Kidney (tissue), 14 donors: ENCODE data around the gene OFD1. TPM values are rescaled to one million over a fixed set of nuclear protein-coding genes. Genes with fewer than 3 reads are reported as not detected.

Experiments used
- DNase-seq, 5 donors: peaks; one replicate each; pipeline ENCODE4 v3.0.0-alpha.2; 2013 to 2020
- FAIRE-seq: peaks from 2 replicates; lab custom pipeline; 2012; peaks lifted over from hg19 to GRCh38; lab: Jason Lieb, UNC
- H3K27ac ChIP-seq, 2 donors: one replicate each; pipeline ENCODE4 v1.7.0; 2013; ENCODE audit warnings: low read depth in 2 of 2, low read length in 2 of 2, inconsistent platforms in 1 of 2
- H3K27me3 ChIP-seq: one replicate; pipeline ENCODE4 v1.7.1; 2013; ENCODE audit warnings: low read length, inconsistent platforms; ENCODE audit not compliant: control insufficient read depth, insufficient read depth
- H3K36me3 ChIP-seq, 3 donors: one replicate each; pipeline versions ENCODE4 v1.7.0 to v1.7.1; 2013; ENCODE audit warnings: low read length in 3 of 3, control low read depth in 1 of 3, inconsistent platforms in 1 of 3; ENCODE audit not compliant: insufficient read depth in 3 of 3, control insufficient read depth in 2 of 3
- H3K4me1 ChIP-seq, 3 donors: one replicate each; pipeline versions ENCODE4 v1.7.0 to v1.7.1; 2013; ENCODE audit warnings: low read length in 3 of 3, inconsistent platforms in 1 of 3, low read depth in 1 of 3; ENCODE audit not compliant: control insufficient read depth in 2 of 3, insufficient read depth in 2 of 3
- H3K4me3 ChIP-seq, 3 donors: one replicate each; pipeline versions ENCODE4 v1.7.0 to v1.8.1; 2013; ENCODE audit warnings: low read length in 3 of 3, control low read depth in 1 of 3, inconsistent platforms in 1 of 3
- H3K9ac ChIP-seq, 3 donors: one replicate each; pipeline versions ENCODE4 v1.7.0 to v1.7.1; 2013; ENCODE audit warnings: low read length in 3 of 3, control low read depth in 1 of 3, inconsistent platforms in 1 of 3
- H3K9me3 ChIP-seq, 3 donors: one replicate each; pipeline versions ENCODE4 v1.7.0 to v1.7.1; 2013; ENCODE audit warnings: low read length in 3 of 3, control low read depth in 1 of 3, inconsistent platforms in 1 of 3; ENCODE audit not compliant: control insufficient read depth in 2 of 3, insufficient read depth in 1 of 3
- intact Hi-C: fragments of 100-400 bp; cut with DNase I; formaldehyde crosslinking; loops from one replicate; pipeline ENCODE4 v1.11.1; 2022
- polyA plus RNA-seq: library from polyadenylated mRNA; stranded (reverse); fragments of 350-450 nt; fragmentation: Illumina TruSeq; extraction: RNeasy Lipid Tissue Mini Kit (QIAGEN cat#74804); gene quantifications from one replicate; pipeline ENCODE4 v1.2.3, GENCODE V29; 2014; ENCODE audit warnings: low read depth, low replicate concordance; ENCODE audit not compliant: insufficient read depth
- total RNA-seq: library from RNA; stranded (reverse); fragmentation: NEBNext Ultra II Directional; extraction: Animal tissue kit (Norgen Biotek cat#: 25700); gene quantifications from one replicate; pipeline ENCODE4 v1.2.1, GENCODE V29; 2021
- TF ChIP-seq, protein P1 (sequence below): IDR thresholded peaks from 3 replicates; pipeline ENCODE4 v1.5.1; 2012; ENCODE audit warnings: mild to moderate bottlenecking, moderate library complexity, borderline replicate concordance; ENCODE audit not compliant: insufficient read depth; ENCODE audit errors: extremely low read depth
- donor health status: control.
- donor health status: control.
- donor health status: control.
- donor health status: control.
- donor health status: control.
- donor health status: DM: yes; HTN: yes; CAD: no.
- donor health status: Normal renal cell carcinoma (clear cell type).

OFD1 gene
- total and polyA plus RNA-seq, 2 donors from 2014 or later = 20.6 to 42.0 TPM

DNA sequence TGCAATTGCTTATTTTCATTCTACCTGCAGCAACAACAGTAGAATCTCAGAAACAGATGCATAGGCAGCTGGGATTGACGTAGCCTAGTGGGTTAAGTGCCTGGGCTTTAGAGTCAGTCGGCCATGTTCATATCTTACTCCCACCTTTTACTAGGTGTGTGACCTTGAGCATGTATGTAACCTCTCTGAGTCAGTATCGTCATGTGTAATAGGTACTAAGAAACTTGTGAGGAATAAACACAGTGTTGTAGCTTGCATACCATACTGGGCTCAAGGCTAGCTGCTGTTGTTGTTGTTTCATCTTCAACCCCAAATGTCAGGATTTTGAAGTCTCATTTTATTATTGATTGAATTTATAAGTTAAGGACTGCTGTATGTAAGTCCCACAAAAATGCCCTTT, 31.4 kb upstream of the OFD1 start:
- Histone ChIP-seq H3K9ac (no peak overlapping the region), H3K9me3 (no peaks in the 10 kb centered on the region), H3K27ac (no peak overlapping the region), H3K27me3 (peaks cover 8% of the 10 kb centered on the region), H3K36me3 (no peaks in the 10 kb centered on the region), H3K4me1 (peaks cover 0 to 5% (median 4%) of the 10 kb centered on the region in 3 donors), H3K4me3 (no peak overlapping the region)
- FAIRE-seq = no peak
- intact Hi-C loops = no loop called here
- TF ChIP-seq, protein P1, sequence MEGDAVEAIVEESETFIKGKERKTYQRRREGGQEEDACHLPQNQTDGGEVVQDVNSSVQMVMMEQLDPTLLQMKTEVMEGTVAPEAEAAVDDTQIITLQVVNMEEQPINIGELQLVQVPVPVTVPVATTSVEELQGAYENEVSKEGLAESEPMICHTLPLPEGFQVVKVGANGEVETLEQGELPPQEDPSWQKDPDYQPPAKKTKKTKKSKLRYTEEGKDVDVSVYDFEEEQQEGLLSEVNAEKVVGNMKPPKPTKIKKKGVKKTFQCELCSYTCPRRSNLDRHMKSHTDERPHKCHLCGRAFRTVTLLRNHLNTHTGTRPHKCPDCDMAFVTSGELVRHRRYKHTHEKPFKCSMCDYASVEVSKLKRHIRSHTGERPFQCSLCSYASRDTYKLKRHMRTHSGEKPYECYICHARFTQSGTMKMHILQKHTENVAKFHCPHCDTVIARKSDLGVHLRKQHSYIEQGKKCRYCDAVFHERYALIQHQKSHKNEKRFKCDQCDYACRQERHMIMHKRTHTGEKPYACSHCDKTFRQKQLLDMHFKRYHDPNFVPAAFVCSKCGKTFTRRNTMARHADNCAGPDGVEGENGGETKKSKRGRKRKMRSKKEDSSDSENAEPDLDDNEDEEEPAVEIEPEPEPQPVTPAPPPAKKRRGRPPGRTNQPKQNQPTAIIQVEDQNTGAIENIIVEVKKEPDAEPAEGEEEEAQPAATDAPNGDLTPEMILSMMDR = no peak
- no peak for DNase-seq

DNA sequence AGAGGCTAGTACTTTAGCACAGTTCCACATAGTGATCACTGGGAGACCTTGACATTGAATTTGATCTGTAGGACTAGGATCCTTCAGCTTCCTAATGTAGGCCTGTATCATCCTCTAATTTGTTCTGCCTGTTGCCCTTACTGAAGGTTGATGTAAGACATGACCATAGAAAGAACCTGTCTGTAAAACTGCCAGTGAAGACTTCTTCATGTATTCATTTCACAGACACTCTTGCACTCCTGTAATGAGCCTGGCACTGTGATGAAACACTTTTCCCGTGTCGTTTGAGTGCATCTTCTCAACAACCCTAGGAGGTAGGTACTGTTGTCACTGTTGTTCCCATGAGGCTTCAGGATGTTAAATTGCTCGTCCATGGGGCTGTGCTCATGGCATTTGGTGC, 31.0 kb upstream of the OFD1 start:
- Histone ChIP-seq H3K9me3 (no peaks in the 10 kb centered on the region), H3K27me3 (peaks cover 8% of the 10 kb centered on the region), H3K27ac (no peak overlapping the region), H3K9ac (no peak overlapping the region), H3K36me3 (no peaks in the 10 kb centered on the region), H3K4me1 (peaks cover 0 to 5% (median 4%) of the 10 kb centered on the region in 3 donors), H3K4me3 (no peak overlapping the region)
- DNase-seq (no peak), FAIRE-seq (no peak)
- TF ChIP-seq, protein P1 = no peak
- intact Hi-C loops = no loop called here

DNA sequence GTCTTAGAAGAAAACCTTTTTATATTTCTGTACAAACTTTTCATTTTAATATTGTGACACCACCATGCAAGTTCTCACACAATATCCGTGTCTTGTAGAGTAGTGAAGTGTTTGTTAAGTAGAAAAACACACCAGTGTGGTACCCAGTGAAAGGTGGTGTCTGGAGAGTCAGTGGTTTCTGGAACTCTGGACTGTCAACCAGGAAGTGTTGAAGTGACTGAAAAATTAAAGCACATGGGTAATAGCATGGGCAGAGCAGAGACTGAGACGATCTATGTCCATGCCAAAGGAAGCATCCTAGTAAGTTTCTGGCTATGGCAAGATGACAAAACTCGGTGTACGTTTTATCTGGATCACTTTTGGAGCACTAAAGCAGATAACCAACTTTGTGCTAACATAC, 23.4 kb upstream of the OFD1 start:
- Histone ChIP-seq H3K27ac (no peak overlapping the region), H3K27me3 (peaks cover 2% of the 10 kb centered on the region), H3K4me1 (no peaks in the 10 kb centered on the region), H3K9ac (no peak overlapping the region), H3K36me3 (peaks cover 5 to 8% (median 6%) of the 10 kb centered on the region in 3 donors), H3K9me3 (no peaks in the 10 kb centered on the region), H3K4me3 (no peak overlapping the region)
- TF ChIP-seq, protein P1 = no peak
- intact Hi-C loops = no loop called here
- DNase-seq (no peak), FAIRE-seq (no peak)

DNA sequence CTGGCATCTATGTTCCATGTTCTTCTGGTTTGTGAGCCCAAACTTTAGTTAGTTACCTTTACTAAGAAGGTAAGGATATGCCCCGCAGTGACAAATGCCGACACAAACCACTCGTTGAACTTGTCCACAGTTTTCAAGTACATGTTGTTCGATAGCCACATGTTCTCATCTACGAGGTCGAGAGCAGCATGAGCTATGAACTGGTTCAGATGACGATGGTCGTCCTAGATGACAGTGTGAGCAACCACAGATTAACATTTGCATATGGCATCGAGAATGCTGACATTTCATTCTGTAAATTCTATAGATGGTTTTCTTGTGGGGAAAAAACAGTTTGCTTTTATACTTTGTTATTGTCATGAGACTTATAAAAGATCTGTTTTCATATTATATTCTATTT, 18.1 kb upstream of the OFD1 start:
- intact Hi-C loops = no loop called here
- DNase-seq (no peak), FAIRE-seq (no peak)
- no peak overlapping the region for H3K27ac ChIP-seq
- no peaks in the 10 kb centered on the region for H3K9me3 ChIP-seq
- H3K4me3 ChIP-seq = no peak overlapping the region
- H3K4me1 ChIP-seq = no peaks in the 10 kb centered on the region
- H3K9ac ChIP-seq = no peak overlapping the region
- TF ChIP-seq, protein P1 = no peak
- peaks cover 2 to 10% (median 8%) of the 10 kb centered on the region in 3 donors for H3K36me3 ChIP-seq
- H3K27me3 ChIP-seq = no peaks in the 10 kb centered on the region
